ENCODE data around the gene C20orf204. TPM values are rescaled to one million over a fixed set of nuclear protein-coding genes. Genes with fewer than 3 reads are reported as not detected.

The C20orf204 gene
- total and polyA plus RNA-seq, 9 of the 15 experiments (the other 6 are each of a cell fraction or from before 2014, with no cell fraction given): 0.11 to 1.1 (median 0.36) TPM; not detected in 2

- no peak for TF ChIP-seq SMAD2 (IDR thresholded peaks at IDR 0.05; ENCODE audit: low read depth, low read length)
- TF ChIP-seq MAZ (CRISPR knock-in tag; conservative IDR thresholded peaks at IDR 0.05 in 1 of 2, IDR thresholded peaks at IDR 0.05 in 1 of 2): peak in 1 of 2 experiments; percentile 78; a peak in 2 of 4 replicates
- TF ChIP-seq ZNF76 (CRISPR knock-in tag; IDR thresholded peaks at IDR 0.05; ENCODE audit: borderline replicate concordance): no peak
- TF ChIP-seq CEBPG (CRISPR knock-in tag; IDR thresholded peaks at IDR 0.05): no peak
- TF ChIP-seq CEBPG (tag; conservative IDR thresholded peaks at IDR 0.05 in 1 of 2, IDR thresholded peaks at IDR 0.05 in 1 of 2): no peak
- 0 out of 2 replicates have a peak, but pooled peaks have one; percentile 30 for TF ChIP-seq KLF16 (IDR thresholded peaks at IDR 0.05)
- no peak for TF ChIP-seq SRSF9 (IDR thresholded peaks at IDR 0.05; ENCODE audit: borderline replicate concordance, low read depth, low read length)
- TF ChIP-seq TSC22D4 (tag; IDR thresholded peaks at IDR 0.05): no peak
- peak; percentile 40; the same call in 1 of the 2 replicates for TF ChIP-seq USF1 (CRISPR knock-in tag; IDR thresholded peaks at IDR 0.05)
- peak; percentile 58; the same call in 1 of the 2 replicates for TF ChIP-seq MITF (IDR thresholded peaks at IDR 0.05)
- TF ChIP-seq BRD4 (IDR thresholded peaks at IDR 0.05): no peak
- TF ChIP-seq TEAD1 (CRISPR knock-in tag; IDR thresholded peaks at IDR 0.05): no peak
- no peak for TF ChIP-seq XRCC5 (IDR thresholded peaks at IDR 0.05; ENCODE audit: low read depth, low read length)
- no peak for TF ChIP-seq SIX5 (IDR thresholded peaks at IDR 0.05; ENCODE audit: borderline replicate concordance in 1 of 2, insufficient read depth in 1 of 2, low read depth in 1 of 2, low read length in 2 of 2)
- TF ChIP-seq SMAD1 (IDR thresholded peaks at IDR 0.05; ENCODE audit: low read depth, low read length, partially characterized antibody): no peak
- TF ChIP-seq SMARCB1 (IDR thresholded peaks at IDR 0.05; ENCODE audit: insufficient read length, low read depth): no peak
- no peak for TF ChIP-seq HOMEZ (CRISPR knock-in tag; IDR thresholded peaks at IDR 0.05)
- TF ChIP-seq ZNF133 (CRISPR knock-in tag; IDR thresholded peaks at IDR 0.05): no peak
- no peak for TF ChIP-seq PKNOX1 (IDR thresholded peaks at IDR 0.05)
- TF ChIP-seq SOX6 (IDR thresholded peaks at IDR 0.05): no peak
- TF ChIP-seq HNRNPUL1 (IDR thresholded peaks at IDR 0.05; ENCODE audit: low read length): no peak
- no peak for TF ChIP-seq RFX5 (IDR thresholded peaks at IDR 0.05; ENCODE audit: low read depth, low read length)
- TF ChIP-seq PHTF2 (CRISPR knock-in tag; IDR thresholded peaks at IDR 0.05): no peak
- peak; percentile 54 for TF ChIP-seq ZFX (CRISPR knock-in tag; IDR thresholded peaks at IDR 0.05)
Measured at GRCh38 chr20:64057628-64058498, 21.9 kb downstream of the C20orf204 start (continued).
